Endothelial cell (in vitro differentiated cells): Measurements from ENCODE around the gene RP9. TPM values are rescaled to one million over a fixed set of nuclear protein-coding genes. Genes with fewer than 3 reads are reported as not detected.

Experiments used
- DNase-seq: peaks from one replicate; pipeline ENCODE4 v3.0.0; 2021; ENCODE audit warnings: low spot score
- H3K27ac Mint-ChIP-seq: one replicate; pipeline ENCODE4 v1.8.0; 2021; ENCODE audit warnings: mixed read lengths, inconsistent platforms; ENCODE audit not compliant: unreplicated experiment
- H3K27me3 Mint-ChIP-seq: one replicate; pipeline ENCODE4 v1.8.0; 2021; ENCODE audit warnings: mild to moderate bottlenecking, moderate library complexity, mixed read lengths, inconsistent platforms; ENCODE audit not compliant: unreplicated experiment
- H3K36me3 Mint-ChIP-seq: one replicate; pipeline ENCODE4 v1.8.0; 2021; ENCODE audit warnings: mild to moderate bottlenecking, low read depth, mixed read lengths, inconsistent platforms; ENCODE audit not compliant: unreplicated experiment
- H3K4me1 Mint-ChIP-seq: one replicate; pipeline ENCODE4 v1.8.0; 2021; ENCODE audit warnings: mild to moderate bottlenecking, mixed read lengths, inconsistent platforms; ENCODE audit not compliant: unreplicated experiment
- H3K4me3 Mint-ChIP-seq: one replicate; pipeline ENCODE4 v1.8.0; 2021; ENCODE audit warnings: mild to moderate bottlenecking, mixed read lengths, inconsistent platforms; ENCODE audit not compliant: unreplicated experiment
- H3K9me3 Mint-ChIP-seq: one replicate; pipeline ENCODE4 v1.8.0; 2021; ENCODE audit warnings: mixed read lengths, inconsistent platforms; ENCODE audit not compliant: unreplicated experiment
- CTCF ChIP-seq: fragments of 200-600 bp; sonication (generic); IDR thresholded peaks from one replicate; pipeline ENCODE4 v1.5.0; 2021; ENCODE audit warnings: antibody characterized with exemption; ENCODE audit not compliant: unreplicated experiment
- total RNA-seq: library from RNA; stranded (reverse); fragmentation: NEBNext Ultra II Directional; extraction: Animal tissue kit (Norgen Biotek cat#: 25700); gene quantifications from one replicate; pipeline ENCODE4 v1.2.1, GENCODE V29; 2021; ENCODE audit not compliant: unreplicated experiment

The RP9 gene
- total RNA-seq, 1 donor from 2014 or later: 25.4 TPM

- Mint-ChIP-seq H3K9me3 (peaks cover 14% of the 10 kb centered on the region), H3K4me3 (peak overlapping the region; percentile 98)
These were observed 47.8 kb downstream of the RP9 start for GRCh38 chr7:33061282-33061937.

GRCh38 chr7:33059635-33060034 is 49.6 kb downstream of the RP9 start:
- TF ChIP-seq CTCF: no peak
- Mint-ChIP-seq H3K4me1 (peaks cover 23% of the 10 kb centered on the region), H3K27ac (no peak overlapping the region), H3K27me3 (peaks cover 8% of the 10 kb centered on the region), H3K4me3 (peak overlapping the region; percentile 32), H3K36me3 (peaks cover 4% of the 10 kb centered on the region), H3K9me3 (no peaks in the 10 kb centered on the region)
- no peak for DNase-seq

More at GRCh38 chr7:33061282-33061937, 47.8 kb downstream of the RP9 start:
- Mint-ChIP-seq H3K36me3 (peaks cover 18% of the 10 kb centered on the region), H3K27me3 (peaks cover 8% of the 10 kb centered on the region), H3K4me1 (peaks cover 27% of the 10 kb centered on the region), H3K27ac (peak overlapping the region; percentile 92)
- no peak for TF ChIP-seq CTCF
- DNase-seq: no peak

- Mint-ChIP-seq H3K36me3 (no peaks in the 10 kb centered on the region), H3K4me3 (no peak overlapping the region), H3K27ac (no peak overlapping the region), H3K27me3 (no peaks in the 10 kb centered on the region), H3K4me1 (peaks cover 11% of the 10 kb centered on the region), H3K9me3 (no peaks in the 10 kb centered on the region)
- no peak for DNase-seq
- TF ChIP-seq CTCF: no peak
These were observed 54.0 kb downstream of the RP9 start for GRCh38 chr7:33055158-33055557.

GRCh38 chr7:33054261-33054964 is 54.8 kb downstream of the RP9 start:
- no peak for DNase-seq
- no peaks in the 10 kb centered on the region for H3K9me3 Mint-ChIP-seq
- no peak for TF ChIP-seq CTCF
- H3K4me3 Mint-ChIP-seq: no peak overlapping the region
- no peaks in the 10 kb centered on the region for H3K27me3 Mint-ChIP-seq
- no peak overlapping the region for H3K27ac Mint-ChIP-seq
- no peaks in the 10 kb centered on the region for H3K36me3 Mint-ChIP-seq
- peaks cover 11% of the 10 kb centered on the region for H3K4me1 Mint-ChIP-seq

- H3K9me3 Mint-ChIP-seq: no peaks in the 10 kb centered on the region
- H3K27me3 Mint-ChIP-seq: no peaks in the 10 kb centered on the region
- no peak for TF ChIP-seq CTCF
- H3K4me1 Mint-ChIP-seq: peaks cover 9% of the 10 kb centered on the region
- H3K4me3 Mint-ChIP-seq: no peak overlapping the region
- DNase-seq: no peak
- no peak overlapping the region for H3K27ac Mint-ChIP-seq
- H3K36me3 Mint-ChIP-seq: no peaks in the 10 kb centered on the region
These were observed 55.5 kb downstream of the RP9 start for GRCh38 chr7:33053721-33054120.
